CD4-positive, alpha-beta memory T cell (primary cell): ENCODE results near the gene EMILIN1. TPM values are rescaled to one million over a fixed set of nuclear protein-coding genes. Genes with fewer than 3 reads are reported as not detected.

Experiments
- CTCF ChIA-PET: fragments of 350-600 bp; sonication (Branson Sonifier 250); formaldehyde crosslinking; loops from one replicate; lab custom pipeline; 2021; ENCODE audit warnings: inconsistent platforms; ENCODE audit not compliant: partially characterized antibody; lab: Charles Lee
- POLR2A ChIA-PET: fragments of 350-600 bp; sonication (Branson Sonifier 250); formaldehyde crosslinking; loops from one replicate; lab custom pipeline; 2021; ENCODE audit not compliant: partially characterized antibody; lab: Charles Lee
- DNase-seq, 5 donors: peaks; one replicate each; pipeline versions ENCODE4 v3.0.0 to v3.0.0-alpha.2; 2020 to 2022; ENCODE audit warnings: mixed read lengths in 1 of 5
- H3K27ac ChIP-seq: one replicate; pipeline ENCODE4 v1.7.0; 2013; ENCODE audit warnings: low read depth, low read length
- H3K27me3 ChIP-seq: 2 replicates; pipeline ENCODE4 v1.7.0; 2013; ENCODE audit warnings: mild to moderate bottlenecking, low read length, moderate library complexity; ENCODE audit not compliant: insufficient read depth
- H3K36me3 ChIP-seq: 2 replicates; pipeline ENCODE4 v1.7.0; 2013; ENCODE audit warnings: mild to moderate bottlenecking, low read length, moderate library complexity; ENCODE audit not compliant: insufficient read depth
- H3K4me1 ChIP-seq: 2 replicates; pipeline ENCODE4 v1.7.0; 2013; ENCODE audit warnings: mild to moderate bottlenecking, low read length, moderate library complexity; ENCODE audit not compliant: insufficient read depth
- H3K4me3 ChIP-seq, 2 donors: one replicate each; pipeline ENCODE4 v1.7.0; 2013; ENCODE audit warnings: low read length in 2 of 2, mild to moderate bottlenecking in 1 of 2
- H3K9me3 ChIP-seq, 2 donors: one replicate each; pipeline ENCODE4 v1.7.0; 2013; ENCODE audit warnings: low read length in 2 of 2, control low read depth in 1 of 2; ENCODE audit not compliant: control insufficient read depth in 1 of 2
- H3K27ac Mint-ChIP-seq, 7 donors: one replicate each; pipeline ENCODE4 v1.8.0; 2020 to 2021; ENCODE audit warnings: mixed read lengths in 7 of 7, mild to moderate bottlenecking in 6 of 7, inconsistent platforms in 3 of 7, moderate library complexity in 3 of 7
- H3K27me3 Mint-ChIP-seq, 2 donors: one replicate each; pipeline ENCODE4 v1.8.0; 2020 to 2021; ENCODE audit warnings: mixed read lengths in 2 of 2
- H3K36me3 Mint-ChIP-seq, 2 donors: one replicate each; pipeline ENCODE4 v1.8.0; 2020 to 2021; ENCODE audit warnings: mixed read lengths in 2 of 2, inconsistent platforms in 1 of 2, mild to moderate bottlenecking in 1 of 2
- H3K4me1 Mint-ChIP-seq, 4 donors: one replicate each; pipeline ENCODE4 v1.8.0; 2020 to 2021; ENCODE audit warnings: mixed read lengths in 4 of 4, mild to moderate bottlenecking in 1 of 4
- H3K4me3 Mint-ChIP-seq, 8 donors: one replicate each; pipeline ENCODE4 v1.8.0; 2020 to 2021; ENCODE audit warnings: mixed read lengths in 8 of 8, mild to moderate bottlenecking in 7 of 8, moderate library complexity in 6 of 8, inconsistent platforms in 3 of 8
- H3K9me3 Mint-ChIP-seq, 8 donors: one replicate each; pipeline ENCODE4 v1.8.0; 2020 to 2021; ENCODE audit warnings: mixed read lengths in 8 of 8, mild to moderate bottlenecking in 5 of 8, inconsistent platforms in 3 of 8, moderate library complexity in 1 of 8
- intact Hi-C: fragments of 100-400 bp; cut with micrococcal nuclease; formaldehyde crosslinking; loops from one replicate; pipeline ENCODE4 v1.15.1; 2023
- polyA plus RNA-seq, 2 donors: library from polyadenylated mRNA; unstranded; fragments of 300-500 nt; fragmentation: Illumina TruSeq; gene quantifications; one replicate each; pipeline ENCODE4 v1.2.3, GENCODE V29; 2021
- total RNA-seq, 2 experiments: library from RNA; stranded (reverse); gene quantifications; one replicate each; pipeline ENCODE4 v1.2.3, GENCODE V29; 2021

Gene EMILIN1
- total and polyA plus RNA-seq, 4 experiments from 2014 or later, result 0.33 to 0.81 (median 0.51) TPM

- Mint-ChIP-seq H3K36me3 (peaks cover 0 to 2% of the 10 kb centered on the region in 2 donors), H3K27me3 (no peaks in the 10 kb centered on the region), H3K4me3 (peak within 1 kb of the TSS; percentile 83 to 90 (median 86)), H3K9me3 (no peaks in the 10 kb centered on the region), H3K4me1 (peaks cover 3 to 31% (median 17%) of the 10 kb centered on the region in 4 donors), H3K27ac (peak within 1 kb of the TSS; percentile 82 to 94 (median 89))
- POLR2A ChIA-PET, result interaction anchor here (0.7 to 8.8 kb wide), 10 partner anchors 9 to 216 kb away, joined by 3 to 187 read pairs (median 6); partner anchors contain the start of genes ABHD1, AGBL5, ATRAID and OST4
- intact Hi-C loops, result loop anchor here (1.0 to 5.0 kb wide), 6 partner anchors 16 to 340 kb away; partner anchors contain the start of genes ATRAID, NRBP1, OST4 and PREB
- H3K27me3 ChIP-seq, result no peaks in the 10 kb centered on the region
- no peaks in the 10 kb centered on the region for H3K9me3 ChIP-seq
- peak within 1 kb of the TSS; percentile 80 for H3K27ac ChIP-seq
- peak within 1 kb of the TSS; percentile 29 to 75 for H3K4me3 ChIP-seq
- CTCF ChIA-PET, result interaction anchor here (0.7 to 8.4 kb wide), 15 partner anchors 9 to 542 kb away, joined by 3 to 46 read pairs (median 4); partner anchors contain the start of genes AGBL5, CCDC121, GPN1 and OST4
- H3K36me3 ChIP-seq, result no peaks in the 10 kb centered on the region
- H3K4me1 ChIP-seq, result peaks cover 25% of the 10 kb centered on the region
- no peak for DNase-seq
Measured at GRCh38 chr2:27086724-27087593, 8.5 kb downstream of the EMILIN1 start, which contains the start of gene KHK. TSS of gene KHK (plus strand) at chr2:27086772. CDS start at chr2:27087260, 488 bp downstream.

GRCh38 chr2:27087823-27088410, 9.5 kb downstream of the EMILIN1 start:
- peaks cover 0 to 2% of the 10 kb centered on the region in 2 donors for H3K36me3 Mint-ChIP-seq
- no peaks in the 10 kb centered on the region for H3K27me3 ChIP-seq
- intact Hi-C loops, result loop anchor here (5.0 kb wide), 1 partner anchor 339 kb away; the partner anchor contains the start of gene NRBP1
- no peak overlapping the region for H3K27ac ChIP-seq
- peak overlapping the region in 6 of 8 donors; percentile 25 to 90 (median 62) for H3K4me3 Mint-ChIP-seq
- no peak for DNase-seq
- no peaks in the 10 kb centered on the region for H3K27me3 Mint-ChIP-seq
- peaks cover 18% of the 10 kb centered on the region for H3K4me1 ChIP-seq
- ChIA-PET POLR2A (interaction anchor here (1.0 to 8.8 kb wide), 7 partner anchors 8 to 215 kb away, joined by 4 to 187 read pairs (median 10); partner anchors contain the start of genes AGBL5, ATRAID, OST4 and SLC5A6), CTCF (interaction anchor here (0.7 to 8.4 kb wide), 13 partner anchors 8 to 215 kb away, joined by 3 to 46 read pairs (median 4); partner anchors contain the start of genes AGBL5 and OST4)
- H3K4me3 ChIP-seq, result no peak overlapping the region
- no peaks in the 10 kb centered on the region for H3K36me3 ChIP-seq
- no peaks in the 10 kb centered on the region for H3K9me3 Mint-ChIP-seq
- H3K27ac Mint-ChIP-seq, result peak overlapping the region in 1 of 7 donors; percentile 78
- peaks cover 3 to 31% (median 17%) of the 10 kb centered on the region in 4 donors for H3K4me1 Mint-ChIP-seq
- H3K9me3 ChIP-seq, result no peaks in the 10 kb centered on the region

GRCh38 chr2:27088634-27089033, 10.2 kb downstream of the EMILIN1 start:
- Mint-ChIP-seq H3K27ac (peak overlapping the region in 1 of 7 donors; percentile 58), H3K4me3 (peak overlapping the region in 2 of 8 donors; percentile 17 to 69), H3K9me3 (no peaks in the 10 kb centered on the region), H3K27me3 (no peaks in the 10 kb centered on the region), H3K36me3 (peaks cover 0 to 2% of the 10 kb centered on the region in 2 donors), H3K4me1 (peaks cover 3 to 31% (median 17%) of the 10 kb centered on the region in 4 donors)
- Histone ChIP-seq H3K27ac (no peak overlapping the region), H3K4me1 (peaks cover 18% of the 10 kb centered on the region), H3K27me3 (no peaks in the 10 kb centered on the region), H3K4me3 (no peak overlapping the region), H3K36me3 (no peaks in the 10 kb centered on the region), H3K9me3 (no peaks in the 10 kb centered on the region)
- intact Hi-C loops, result loop anchor here (5.0 kb wide), 1 partner anchor 339 kb away; the partner anchor contains the start of gene NRBP1
- ChIA-PET POLR2A (interaction anchor here (4.3 kb wide), 1 partner anchor 37 kb away, joined by 43 read pairs; the partner anchor contains the start of gene AGBL5), CTCF (interaction anchor here (0.7 to 8.4 kb wide), 8 partner anchors 12 to 214 kb away, joined by 3 to 46 read pairs (median 4); partner anchors contain the start of genes AGBL5 and OST4)
- no peak for DNase-seq

- Mint-ChIP-seq H3K27me3 (no peaks in the 10 kb centered on the region), H3K9me3 (no peaks in the 10 kb centered on the region), H3K36me3 (peaks cover 0 to 2% of the 10 kb centered on the region in 2 donors), H3K27ac (peak overlapping the region in 1 of 7 donors; percentile 58), H3K4me1 (peaks cover 3 to 26% (median 17%) of the 10 kb centered on the region in 4 donors), H3K4me3 (no peak overlapping the region)
- Histone ChIP-seq H3K4me3 (no peak overlapping the region), H3K36me3 (no peaks in the 10 kb centered on the region), H3K27me3 (no peaks in the 10 kb centered on the region), H3K9me3 (no peaks in the 10 kb centered on the region), H3K4me1 (peaks cover 18% of the 10 kb centered on the region), H3K27ac (no peak overlapping the region)
- POLR2A ChIA-PET, result interaction anchor here (4.3 kb wide), 1 partner anchor 38 kb away, joined by 43 read pairs; the partner anchor contains the start of gene AGBL5
- intact Hi-C loops, result loop anchor here (5.0 kb wide), 1 partner anchor 338 kb away; the partner anchor contains the start of gene NRBP1
- DNase-seq, result no peak
- CTCF ChIA-PET, result interaction anchor here (0.7 kb wide), 1 partner anchor 77 kb away, joined by 4 read pairs; no protein-coding TSS in a partner anchor
Measured at GRCh38 chr2:27089111-27089954, 10.9 kb downstream of the EMILIN1 start.

GRCh38 chr2:27091746-27092695, 13.6 kb downstream of the EMILIN1 start:
- peaks cover 13% of the 10 kb centered on the region for H3K4me1 ChIP-seq
- intact Hi-C loops, result no loop called here
- Mint-ChIP-seq H3K4me1 (peaks cover 8 to 21% (median 16%) of the 10 kb centered on the region in 4 donors), H3K36me3 (no peaks in the 10 kb centered on the region), H3K4me3 (no peak overlapping the region), H3K27ac (no peak overlapping the region), H3K27me3 (no peaks in the 10 kb centered on the region), H3K9me3 (no peaks in the 10 kb centered on the region)
- ChIA-PET CTCF (interaction anchor here (1.0 to 1.1 kb wide), 2 partner anchors 8 to 129 kb away, joined by 3 read pairs; no protein-coding TSS in a partner anchor), POLR2A (no interaction called here)
- H3K27me3 ChIP-seq, result no peaks in the 10 kb centered on the region
- H3K27ac ChIP-seq, result no peak overlapping the region
- H3K9me3 ChIP-seq, result no peaks in the 10 kb centered on the region
- no peak overlapping the region for H3K4me3 ChIP-seq
- DNase-seq, result no peak
- H3K36me3 ChIP-seq, result no peaks in the 10 kb centered on the region
